Activated CD8-positive, alpha-beta memory T cell treated with anti-CD3 and anti-CD28 coated beads for 24 hours (primary cell): Measurements from ENCODE around the gene SULT1E1.

Experiments used
- DNase-seq: peaks from one replicate; pipeline ENCODE4 v3.0.0-alpha.2; 2020

Gene SULT1E1, protein sequence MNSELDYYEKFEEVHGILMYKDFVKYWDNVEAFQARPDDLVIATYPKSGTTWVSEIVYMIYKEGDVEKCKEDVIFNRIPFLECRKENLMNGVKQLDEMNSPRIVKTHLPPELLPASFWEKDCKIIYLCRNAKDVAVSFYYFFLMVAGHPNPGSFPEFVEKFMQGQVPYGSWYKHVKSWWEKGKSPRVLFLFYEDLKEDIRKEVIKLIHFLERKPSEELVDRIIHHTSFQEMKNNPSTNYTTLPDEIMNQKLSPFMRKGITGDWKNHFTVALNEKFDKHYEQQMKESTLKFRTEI

DNA sequence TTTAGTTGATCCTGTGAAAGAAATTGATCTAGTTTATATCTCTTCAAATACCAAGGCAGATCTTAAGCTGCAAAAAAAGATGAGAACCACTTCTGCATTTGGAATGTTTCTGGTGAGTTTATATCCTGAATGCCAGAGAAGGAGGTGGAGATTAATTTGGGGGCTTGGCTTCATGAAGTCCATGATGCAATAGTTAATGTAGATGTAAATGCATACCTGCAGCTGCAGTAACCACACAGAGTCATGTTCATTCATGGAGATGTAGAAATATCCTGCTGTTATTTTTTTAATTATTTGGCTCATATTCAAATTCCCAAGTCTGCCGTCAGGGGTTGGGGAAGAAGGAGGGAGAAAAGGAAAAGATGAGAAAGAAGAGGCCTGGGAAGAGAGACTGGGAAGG, at the start of gene SULT1E1:
SULT1E1 (minus strand) TSS at position 94 of the 400 bp plus-strand sequence. CDS start 2,501 bp downstream, outside the sequence.
- no peak for DNase-seq

DNA sequence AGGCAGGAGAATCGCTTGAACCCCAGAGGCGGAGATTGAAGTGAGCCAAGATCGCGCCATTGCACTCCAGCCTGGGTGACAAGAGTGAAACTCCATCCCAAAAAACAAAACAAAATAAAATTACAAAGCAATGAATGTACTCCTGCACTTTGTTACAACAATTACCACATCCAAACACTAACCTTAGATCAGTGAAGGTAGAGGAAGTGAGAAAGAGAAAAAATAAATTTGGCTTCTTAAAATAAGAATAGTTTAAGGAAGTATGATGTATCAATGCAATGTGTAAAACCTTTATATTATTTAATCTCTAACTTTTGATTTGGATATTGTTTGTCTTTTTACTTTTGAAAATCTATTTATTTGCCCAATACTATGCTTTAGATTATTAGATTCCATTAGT, 49.2 kb upstream of the SULT1E1 start:
- no peak for DNase-seq

DNA sequence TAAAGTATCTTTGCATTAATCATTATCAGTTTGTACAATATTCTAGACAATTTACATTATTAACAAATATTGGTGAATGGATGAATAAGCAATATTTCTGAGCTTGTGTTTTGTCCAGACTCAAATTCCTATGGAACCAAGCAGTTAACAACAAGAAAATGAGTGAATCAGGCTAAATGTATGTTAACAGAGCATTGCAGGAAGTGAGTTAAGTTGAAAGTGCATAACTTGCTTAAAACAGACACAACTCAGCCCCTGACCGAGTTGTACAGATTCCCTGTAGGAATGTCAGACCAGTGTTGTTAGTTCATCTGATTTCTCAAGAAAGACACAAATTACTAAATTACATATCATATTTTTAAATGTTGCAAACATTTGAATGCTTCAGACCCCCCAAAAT, 47.2 kb upstream of the SULT1E1 start:
- DNase-seq, result no peak

DNA sequence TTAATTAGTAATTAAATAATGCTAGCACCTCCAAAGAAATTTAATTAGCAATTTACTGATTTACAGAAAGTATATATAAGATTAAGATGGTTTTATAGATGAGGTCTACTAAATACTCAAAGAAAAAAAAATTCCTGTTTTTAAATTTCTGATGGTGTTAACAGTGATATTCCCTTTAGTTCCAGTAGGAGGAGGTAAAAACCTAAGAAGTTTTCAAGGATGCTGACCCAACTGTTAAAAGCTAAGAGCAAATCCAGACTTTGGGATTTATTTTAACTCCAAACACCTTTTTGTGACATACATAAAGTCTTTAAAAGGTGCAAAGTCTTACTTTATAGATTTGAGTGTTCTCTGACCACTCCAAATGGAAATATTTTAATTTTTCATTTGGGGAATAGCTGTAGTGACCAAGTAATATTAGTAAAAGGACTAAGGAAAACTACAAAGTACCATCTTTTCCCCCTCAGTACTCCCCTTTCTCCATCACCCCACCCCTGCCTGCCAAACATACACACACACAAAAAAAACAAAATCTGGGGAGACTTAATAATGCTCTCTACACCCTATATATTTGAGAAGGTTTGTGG, 36.7 kb upstream of the SULT1E1 start:
- DNase-seq, result no peak

DNA sequence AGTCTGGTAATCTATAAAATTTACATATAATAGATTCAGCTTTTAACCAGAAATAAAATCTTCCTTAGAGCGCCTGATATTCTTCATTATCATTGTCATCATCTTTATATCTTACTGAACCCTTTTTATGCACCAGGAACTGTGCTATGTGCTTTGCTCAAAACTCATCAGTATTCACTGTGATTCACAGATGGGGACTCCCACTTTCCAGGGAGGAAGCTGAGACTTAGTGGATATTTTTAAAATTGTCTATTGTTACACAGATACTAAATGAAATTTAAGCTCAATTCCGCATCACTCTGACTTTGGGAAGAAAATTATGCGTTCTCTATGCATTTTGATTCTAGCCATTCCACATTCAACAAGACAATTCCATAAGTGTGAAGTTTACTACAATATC, 34.8 kb upstream of the SULT1E1 start:
- DNase-seq, result no peak

DNA sequence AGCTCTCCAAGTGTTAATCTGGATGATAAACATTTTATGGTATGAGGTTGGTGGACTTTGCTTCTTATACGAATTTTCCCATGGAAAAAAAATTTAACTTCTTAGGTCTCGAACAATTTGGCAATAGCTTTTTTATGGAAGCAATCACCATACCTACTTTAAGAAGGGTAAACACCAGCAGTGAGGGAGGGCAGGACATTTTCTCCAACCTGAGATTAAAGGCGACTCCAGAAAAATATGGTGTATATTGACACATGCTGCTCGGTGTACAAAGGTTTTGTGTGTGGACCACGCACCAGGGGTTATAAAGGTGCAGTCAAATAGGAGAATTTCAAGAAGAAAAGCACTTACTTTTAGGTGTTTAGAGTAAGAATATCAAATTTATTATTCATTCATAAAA, 34.2 kb upstream of the SULT1E1 start:
- DNase-seq, result no peak

DNA sequence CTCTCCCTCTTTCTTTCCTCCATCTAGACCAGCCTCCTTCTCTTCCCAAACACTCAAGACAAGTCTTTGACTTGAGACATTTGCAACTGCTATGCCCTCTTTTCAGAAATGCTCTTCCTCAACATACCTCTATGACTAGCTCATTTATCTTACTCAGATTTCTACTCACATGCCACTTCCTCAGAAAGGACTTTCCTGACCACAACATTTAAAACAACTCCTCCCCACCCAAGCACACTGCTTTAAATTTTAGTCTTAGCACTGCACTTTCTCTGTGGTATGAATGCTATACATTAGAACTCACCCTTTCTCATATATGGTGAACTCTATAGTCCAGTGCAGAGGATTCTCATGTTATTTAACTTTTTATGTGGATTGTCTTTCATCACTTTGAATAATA, 28.4 kb upstream of the SULT1E1 start:
- no peak for DNase-seq

DNA sequence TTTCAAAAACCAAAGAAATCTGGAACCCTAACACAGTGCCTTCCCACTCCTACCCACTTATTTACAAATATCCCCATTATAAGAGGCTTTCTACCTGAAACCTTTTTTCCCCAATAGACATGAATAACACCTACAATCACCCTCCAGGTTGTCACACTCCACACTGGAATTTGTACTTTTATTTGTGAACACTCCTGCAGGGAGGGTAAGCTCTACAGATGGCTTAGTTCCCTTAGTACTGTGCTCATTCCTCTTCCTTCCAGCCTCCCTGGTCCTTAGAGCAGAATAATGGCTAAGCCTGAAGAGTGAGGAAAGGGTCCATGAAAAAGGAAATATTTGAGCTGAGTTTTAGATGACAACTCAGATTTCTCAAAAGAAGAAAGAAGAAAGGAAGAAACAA, 22.2 kb upstream of the SULT1E1 start:
- DNase-seq, result no peak

DNA sequence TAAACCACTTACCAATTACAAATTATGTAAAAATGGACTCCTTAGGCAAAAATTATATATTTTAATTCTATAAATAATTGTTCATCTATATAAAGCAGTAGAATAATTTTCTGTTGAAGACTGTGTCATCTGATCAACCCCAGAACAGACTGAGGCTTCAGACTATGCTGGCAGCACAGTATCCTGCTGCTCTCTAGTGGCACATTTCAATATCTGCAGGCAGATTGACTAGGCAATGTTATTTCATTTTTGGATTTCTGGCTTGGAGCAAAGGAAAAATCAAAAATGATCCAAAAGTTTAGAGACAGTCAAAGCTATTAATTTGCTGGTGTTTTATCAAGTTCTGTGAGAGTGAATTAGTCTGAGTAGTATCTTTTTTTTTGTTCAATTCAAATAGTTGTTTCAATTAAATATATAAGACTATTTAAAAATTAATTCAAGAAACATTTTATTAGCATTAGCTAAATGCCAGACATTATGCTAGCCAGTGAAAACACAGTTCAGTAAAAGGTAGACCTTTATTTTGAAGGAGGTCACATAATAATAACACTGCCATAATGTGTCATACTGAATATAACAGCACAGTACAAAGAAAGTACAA, 21.3 kb upstream of the SULT1E1 start:
- no peak for DNase-seq

DNA sequence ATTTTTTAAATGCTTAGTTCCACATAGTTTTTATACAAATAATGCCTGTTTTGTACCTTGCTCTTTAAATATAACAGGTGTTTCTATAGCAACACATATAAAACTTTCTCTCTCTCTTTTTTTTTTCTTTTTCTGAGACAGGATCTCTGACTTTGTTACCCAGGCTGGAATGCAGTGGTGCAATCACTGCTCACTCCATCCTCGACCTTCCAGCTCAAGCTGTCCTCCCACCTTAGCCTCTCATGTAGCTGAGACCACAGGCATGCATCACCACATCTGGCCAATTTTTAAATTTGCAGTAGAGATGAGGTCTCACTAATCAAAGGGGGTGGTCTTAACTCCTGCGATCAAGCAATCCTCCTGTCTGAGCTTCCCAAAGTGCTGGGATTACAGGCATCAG, 18.3 kb upstream of the SULT1E1 start:
- DNase-seq, result no peak

DNA sequence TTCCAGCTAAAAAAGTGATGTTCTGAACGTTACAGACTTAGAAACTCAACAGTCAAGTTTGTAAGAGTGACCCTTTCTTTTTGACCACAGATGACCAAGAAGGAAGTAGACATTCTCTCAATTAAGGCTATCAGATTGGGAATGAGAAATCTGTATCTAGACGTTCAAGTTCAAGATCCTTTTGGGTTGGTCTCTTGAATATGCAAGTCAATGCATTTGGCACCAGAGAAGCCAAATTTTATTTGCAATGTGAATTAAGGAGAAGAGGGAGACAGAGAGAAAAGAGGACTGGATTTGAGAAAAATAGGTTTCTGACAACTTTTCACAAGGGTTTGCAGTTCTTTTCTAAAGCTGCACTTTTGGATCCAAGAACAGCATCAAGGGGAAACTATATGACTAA, 17.5 kb upstream of the SULT1E1 start:
- no peak for DNase-seq

DNA sequence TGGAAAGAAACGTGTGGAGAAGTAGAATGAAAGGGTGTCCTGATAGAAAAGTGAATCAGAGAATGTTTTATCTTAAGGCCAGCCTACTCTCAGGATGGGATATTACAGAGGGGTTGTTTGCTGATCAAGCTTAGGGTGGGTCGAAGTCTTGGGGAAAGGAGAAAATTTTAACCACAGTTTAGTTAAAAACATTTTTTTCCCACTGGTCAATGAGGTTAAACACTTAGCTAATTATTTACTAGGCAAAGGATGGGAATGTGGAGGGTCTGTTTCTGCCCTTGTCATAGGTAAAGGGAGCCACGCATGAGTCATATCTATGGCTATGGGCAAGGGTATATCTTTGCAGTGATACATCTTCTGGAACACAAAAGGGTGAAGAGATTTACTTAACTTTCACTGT, 16.1 kb upstream of the SULT1E1 start:
- DNase-seq, result no peak

DNA sequence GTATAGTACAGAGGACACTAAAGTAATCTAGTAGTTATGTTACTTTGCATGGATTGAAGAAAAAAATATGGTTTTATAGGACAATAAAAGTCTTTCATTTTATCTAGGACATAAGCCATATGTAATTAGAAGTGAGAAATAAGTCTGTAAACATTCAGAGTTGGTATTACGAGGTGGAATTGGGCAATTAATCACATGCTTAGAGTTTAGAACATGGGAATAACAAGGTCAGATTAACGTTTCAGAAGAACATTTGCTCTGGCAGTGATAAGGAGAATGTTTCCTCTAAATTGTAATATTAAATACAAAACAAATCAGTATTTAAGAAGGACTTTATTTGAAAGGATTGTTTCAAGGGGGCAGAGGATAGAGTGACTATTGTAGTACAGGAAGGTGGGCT, 15.6 kb upstream of the SULT1E1 start:
- no peak for DNase-seq

DNA sequence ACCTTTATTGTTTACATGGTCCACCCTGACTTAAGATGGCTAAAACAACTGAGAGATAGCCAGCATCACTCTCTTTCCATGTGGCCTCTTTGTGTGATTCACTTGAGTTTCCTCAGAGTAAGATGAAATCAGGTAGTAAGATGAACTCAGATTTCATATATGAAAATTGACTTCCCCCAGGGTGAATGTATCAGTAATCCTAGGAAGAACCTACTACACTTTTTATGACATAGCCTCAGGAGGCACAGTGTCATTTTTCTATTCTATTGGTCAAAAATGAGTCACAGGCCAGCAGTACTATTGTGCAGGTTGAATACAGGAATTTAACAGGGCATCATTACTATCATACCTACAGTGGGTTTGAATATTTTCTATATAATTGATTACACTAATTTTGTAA, 14.6 kb upstream of the SULT1E1 start:
- no peak for DNase-seq

DNA sequence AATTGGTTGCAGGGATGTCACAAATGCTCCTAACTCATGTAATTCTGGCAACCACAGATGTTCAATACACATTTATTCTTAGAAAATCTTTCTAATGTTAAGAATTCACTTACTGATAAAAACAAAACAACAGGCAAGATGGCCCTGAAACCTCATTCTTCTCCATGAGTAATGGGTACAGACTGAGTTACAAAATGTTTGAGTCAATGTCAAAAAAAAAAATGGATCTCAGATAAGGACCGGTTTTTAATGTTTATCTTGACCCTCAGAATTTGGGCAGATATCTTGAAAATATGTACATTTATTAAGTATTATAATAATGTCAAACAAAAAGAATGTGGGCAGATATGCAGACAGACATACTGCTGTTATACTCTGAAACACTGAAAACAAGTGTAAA, 1.8 kb upstream of the SULT1E1 start:
- DNase-seq, result no peak

DNA sequence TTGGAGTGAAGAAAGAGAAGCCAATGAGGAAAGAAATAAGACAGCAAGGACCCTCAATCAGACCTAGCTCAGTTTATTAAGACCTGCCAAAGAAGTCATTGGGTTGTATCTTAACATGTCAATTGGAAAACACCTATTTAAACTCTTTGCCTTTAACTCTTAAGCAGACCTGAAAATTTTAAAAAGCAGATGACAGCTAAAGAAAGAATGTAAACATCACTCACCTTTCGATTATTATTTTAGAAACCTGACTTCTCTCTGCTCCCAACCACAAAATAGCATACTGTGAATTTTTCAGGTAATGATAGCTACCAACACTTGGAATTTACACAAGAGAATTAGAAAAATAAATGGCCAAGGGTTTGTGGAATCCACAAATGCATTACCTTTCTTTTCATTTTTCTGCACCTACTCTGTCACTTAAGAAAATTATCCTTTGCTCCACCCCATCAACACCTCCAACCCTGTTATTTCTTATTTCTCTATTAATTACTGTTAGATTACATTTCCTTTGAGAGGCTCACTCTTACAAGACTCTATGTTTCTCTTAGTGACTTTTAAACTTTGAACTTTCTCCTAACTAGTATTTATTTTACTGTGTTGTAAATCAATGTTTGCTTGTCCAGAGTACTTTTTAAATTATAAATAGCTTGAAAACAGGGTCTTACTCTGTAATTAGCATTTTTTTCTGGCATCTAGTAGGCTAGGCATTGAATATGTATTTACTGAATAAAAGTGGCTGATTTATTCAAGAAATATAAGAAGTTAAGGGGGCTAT, 765 bp upstream of the SULT1E1 start:
- DNase-seq, result no peak

DNA sequence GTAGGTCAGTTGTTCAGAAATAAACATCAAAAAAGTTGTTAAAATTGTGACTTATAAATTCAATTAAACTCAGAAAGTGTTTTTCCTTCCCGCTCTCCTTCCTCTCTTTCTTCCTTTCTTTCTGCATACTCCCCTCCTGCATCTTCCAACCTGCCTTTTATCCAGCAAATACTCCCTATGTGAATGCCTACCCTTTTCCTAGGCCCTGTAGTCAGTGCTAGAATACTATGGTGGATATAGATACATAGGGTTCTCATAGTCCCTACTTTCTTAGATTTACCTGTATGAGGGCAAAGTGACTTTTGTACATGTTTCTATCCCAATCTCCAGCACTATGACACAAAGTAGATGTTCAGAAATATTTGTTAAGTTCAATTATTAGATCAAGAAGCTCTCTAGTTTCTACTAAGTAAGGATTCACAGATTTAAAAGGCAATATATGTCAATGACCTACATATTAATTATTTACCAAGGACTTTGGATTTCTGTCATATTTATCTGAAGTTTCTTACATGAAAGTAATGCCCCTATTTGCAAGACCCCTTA, 732 bp downstream of the SULT1E1 start:
- no peak for DNase-seq

DNA sequence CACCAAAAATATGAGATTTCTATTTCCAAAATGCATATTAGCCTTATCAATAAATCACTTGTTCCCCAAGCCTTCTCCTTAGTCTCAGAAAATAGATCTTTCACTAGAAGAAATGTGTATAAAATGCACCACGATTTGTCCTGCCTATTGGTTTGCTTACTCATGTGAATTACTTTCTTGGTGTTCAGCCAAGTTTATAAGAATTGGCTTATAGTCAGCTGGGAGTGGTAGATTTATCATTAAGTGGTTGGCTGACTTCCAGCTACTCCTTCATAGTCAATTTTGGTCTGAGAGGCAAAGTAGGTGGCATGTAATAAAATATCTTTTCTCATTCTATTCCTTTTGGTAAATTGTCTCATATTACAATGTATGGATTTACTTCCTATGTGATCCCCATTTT, 1.3 kb downstream of the SULT1E1 start:
- no peak for DNase-seq

DNA sequence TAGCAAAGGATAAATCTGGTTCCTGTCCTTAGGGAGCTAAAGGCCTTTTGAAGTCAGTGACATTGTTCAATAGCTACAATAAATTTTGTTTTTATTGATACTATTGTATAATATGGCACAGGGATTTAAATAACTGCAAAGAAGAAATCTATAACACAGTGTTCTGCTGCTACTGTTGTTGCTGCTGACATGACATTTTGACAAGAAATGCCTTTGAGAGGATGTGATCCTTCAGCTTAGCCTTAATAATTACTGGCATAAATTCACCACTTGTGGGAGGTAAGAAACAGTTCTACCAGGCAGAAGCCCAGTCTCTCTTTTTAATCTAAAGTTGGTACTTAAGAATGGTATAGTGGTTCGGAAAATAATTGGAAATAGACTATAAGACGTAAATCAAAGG, 4.1 kb downstream of the SULT1E1 start:
- DNase-seq, result no peak

DNA sequence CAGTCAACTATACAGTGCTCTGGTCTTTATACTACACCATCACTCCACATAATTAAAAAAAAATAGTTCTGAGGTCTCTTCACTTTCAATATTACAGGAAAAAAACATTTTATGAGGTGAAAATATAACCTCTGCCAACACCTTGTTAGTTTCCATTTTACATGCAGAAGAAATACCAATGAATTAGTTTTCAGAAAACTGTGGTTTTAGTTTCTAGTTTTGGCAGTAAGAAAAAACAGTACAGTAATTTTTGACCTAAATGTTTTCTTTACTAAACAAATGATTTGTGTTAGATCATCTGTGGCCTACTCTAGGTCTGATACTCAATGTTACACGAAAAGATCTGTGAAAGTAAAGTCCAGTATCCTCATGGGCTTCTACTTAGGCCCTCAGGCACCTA, 10.0 kb downstream of the SULT1E1 start:
- no peak for DNase-seq

DNA sequence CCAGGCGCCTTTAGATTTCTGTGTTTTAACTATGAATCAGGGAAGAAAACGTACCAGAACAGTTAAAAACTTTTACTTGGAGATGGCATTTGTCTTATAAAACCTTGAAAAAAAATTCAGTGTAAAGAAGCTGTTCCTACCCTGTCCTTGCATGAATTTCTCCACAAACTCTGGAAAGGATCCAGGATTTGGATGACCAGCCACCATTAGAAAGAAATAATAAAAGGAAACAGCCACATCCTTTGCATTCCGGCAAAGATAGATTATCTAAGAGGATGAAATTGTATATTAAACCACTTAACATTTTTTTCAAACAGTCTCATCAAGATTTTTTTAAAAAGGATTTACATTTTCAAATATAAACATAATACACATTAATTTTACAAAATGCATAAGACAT, 10.6 kb downstream of the SULT1E1 start:
- no peak for DNase-seq

DNA sequence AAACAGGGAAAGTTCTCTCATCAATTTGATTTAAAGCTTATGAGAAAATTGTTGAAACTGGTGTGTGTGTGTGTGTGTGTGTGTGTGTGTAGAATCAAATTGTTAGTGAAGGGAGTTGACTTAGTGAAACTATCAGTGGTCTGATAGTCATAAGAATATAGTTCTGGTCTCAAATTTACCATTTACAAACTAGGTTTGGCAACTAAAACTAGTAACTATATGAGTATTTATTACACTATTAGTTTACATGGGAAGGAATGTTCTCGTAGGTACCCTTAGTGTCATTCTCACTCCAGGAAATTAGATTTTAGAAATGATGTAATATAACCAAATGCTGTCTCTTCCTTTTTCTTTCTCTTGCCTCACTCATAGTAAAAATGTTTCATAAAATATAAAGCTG, 11.9 kb downstream of the SULT1E1 start:
- DNase-seq, result no peak

DNA sequence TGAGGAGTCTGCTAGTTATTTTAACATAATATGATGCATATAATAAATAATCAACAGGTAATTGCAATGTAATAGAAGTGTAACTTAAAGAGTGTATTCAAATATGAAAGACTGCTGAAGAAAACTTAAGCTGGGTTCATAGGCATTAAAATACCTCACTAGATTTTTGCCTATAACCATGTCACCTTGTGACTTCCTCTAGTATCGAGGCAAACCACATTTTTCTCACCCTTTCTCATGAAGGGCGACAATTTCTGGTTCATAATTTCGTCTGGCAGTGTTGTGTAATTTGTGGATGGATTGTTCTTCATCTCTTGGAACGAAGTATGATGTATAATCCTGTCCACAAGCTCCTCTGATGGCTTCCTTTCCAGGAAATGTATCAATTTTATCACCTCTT, 16.0 kb downstream of the SULT1E1 start:
- DNase-seq, result no peak

DNA sequence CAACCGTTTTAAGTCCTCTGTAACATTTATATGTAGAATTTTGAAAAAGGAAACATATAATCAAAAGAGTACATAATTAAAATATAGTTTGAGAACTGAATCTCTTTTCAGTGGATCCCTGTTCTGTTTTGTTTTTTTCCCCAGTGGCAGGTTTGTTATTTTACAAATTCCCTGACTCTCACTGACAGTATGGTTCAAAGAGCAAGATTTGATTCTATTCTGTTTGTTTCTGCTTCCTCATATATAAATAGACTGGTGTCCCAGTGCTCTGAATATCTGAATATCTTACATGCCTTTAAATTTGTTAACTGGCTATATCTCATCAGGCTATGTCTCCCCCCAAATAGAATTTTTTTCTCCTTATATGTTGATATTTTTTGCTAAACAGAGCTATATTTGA, 16.6 kb downstream of the SULT1E1 start:
- DNase-seq, result no peak
